Thoracic aorta (tissue), 2 donors: Measurements from ENCODE around the gene DGKG. TPM values are rescaled to one million over a fixed set of nuclear protein-coding genes. Genes with fewer than 3 reads are reported as not detected.

Experiments used
- ATAC-seq: fragments of 150-250 bp; one replicate; pipeline ENCODE4 v1.8.0; 2017; ENCODE audit warnings: low read depth; ENCODE audit not compliant: insufficient number of reproducible peaks, low FRiP score
- DNase-seq: peaks from one replicate; pipeline ENCODE4 v3.0.0-alpha.2; 2020; ENCODE audit warnings: low spot score
- H3K27ac ChIP-seq, 2 donors: fragments of 200-600 bp; sonication (generic); 1 replicate in 1 of 2; 2 replicates in 1 of 2; pipeline ENCODE4 v1.5.1; 2016; ENCODE audit warnings: mild to moderate bottlenecking in 2 of 2, moderate library complexity in 2 of 2
- H3K27me3 ChIP-seq: fragments of 200-600 bp; sonication (generic); replicated peaks from 2 replicates; pipeline ENCODE4 v1.6.0; 2016; ENCODE audit warnings: mild to moderate bottlenecking; ENCODE audit not compliant: insufficient read depth
- H3K36me3 ChIP-seq: fragments of 200-600 bp; sonication (generic); one replicate; pipeline ENCODE4 v1.5.1; 2016
- H3K4me1 ChIP-seq, 2 donors: fragments of 200-600 bp; sonication (generic); 1 replicate in 1 of 2; 2 replicates in 1 of 2; pipeline versions ENCODE4 v1.5.1 to v1.6.0; 2016; ENCODE audit warnings: low read depth in 2 of 2, mild to moderate bottlenecking in 1 of 2; ENCODE audit not compliant: control insufficient read depth in 1 of 2
- H3K4me3 ChIP-seq: fragments of 200-600 bp; sonication (generic); 2 replicates; pipeline ENCODE4 v1.5.1; 2016; ENCODE audit warnings: mild to moderate bottlenecking
- H3K9me3 ChIP-seq: fragments of 200-600 bp; sonication (generic); 2 replicates; pipeline ENCODE4 v1.5.1; 2016
- CTCF ChIP-seq: fragments of 200-600 bp; sonication (generic); IDR thresholded peaks from one replicate; pipeline ENCODE4 v1.5.1; 2019; ENCODE audit warnings: antibody characterized with exemption
- total RNA-seq, 2 donors: library from RNA; depleted of rRNA; stranded (reverse); fragments of >200 nt; gene quantifications; one replicate each; pipeline versions ENCODE4 v1.1.0 to v1.2.3, GENCODE V29; 2016

DGKG gene
- total RNA-seq, 2 donors from 2014 or later, result 12.5 to 16.7 TPM

GRCh38 chr3:186208296-186208989 lies 153.6 kb downstream of the DGKG start:
- H3K27me3 ChIP-seq, result no peaks in the 10 kb centered on the region
- H3K27ac ChIP-seq, result no peak overlapping the region
- DNase-seq (no peak), ATAC-seq (no peak)
- H3K4me3 ChIP-seq, result no peak overlapping the region
- peaks cover 6 to 18% of the 10 kb centered on the region in 2 donors for H3K4me1 ChIP-seq
- H3K36me3 ChIP-seq, result no peaks in the 10 kb centered on the region
- H3K9me3 ChIP-seq, result no peaks in the 10 kb centered on the region
- TF ChIP-seq CTCF, result no peak

GRCh38 chr3:186207515-186207914 lies 154.5 kb downstream of the DGKG start:
- ATAC-seq (no peak), DNase-seq (no peak)
- Histone ChIP-seq H3K4me1 (peaks cover 6 to 18% of the 10 kb centered on the region in 2 donors), H3K27ac (no peak overlapping the region), H3K4me3 (no peak overlapping the region), H3K9me3 (no peaks in the 10 kb centered on the region), H3K36me3 (no peaks in the 10 kb centered on the region), H3K27me3 (no peaks in the 10 kb centered on the region)
- TF ChIP-seq CTCF, result no peak

- no peak for TF ChIP-seq CTCF
- no peaks in the 10 kb centered on the region for H3K36me3 ChIP-seq
Measured at GRCh38 chr3:186200726-186201125, 161.3 kb downstream of the DGKG start.

DNA sequence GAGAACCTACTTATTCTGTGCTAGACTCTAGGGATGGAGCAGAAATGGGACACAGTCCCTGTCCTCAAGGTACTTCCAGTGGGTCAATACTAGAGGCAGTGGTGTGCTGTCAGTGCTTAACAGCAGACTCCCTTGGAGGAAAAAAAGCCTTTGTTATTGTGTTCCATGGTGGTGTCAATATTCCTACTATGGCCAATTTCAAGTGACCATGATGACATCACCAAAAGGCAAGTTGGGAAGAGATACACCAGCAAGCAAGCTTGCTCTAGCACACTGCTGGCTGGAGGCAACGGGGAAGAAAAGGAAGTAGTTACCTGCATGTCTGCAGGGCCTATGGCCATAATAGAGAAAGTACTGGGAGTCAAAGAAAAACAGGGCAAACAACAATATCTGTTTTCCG lies 163.6 kb downstream of the DGKG start:
- DNase-seq, result no peak
- H3K27me3 ChIP-seq, result no peaks in the 10 kb centered on the region
- no peak overlapping the region for H3K4me3 ChIP-seq
- H3K36me3 ChIP-seq, result no peaks in the 10 kb centered on the region
- no peak for TF ChIP-seq CTCF
- H3K9me3 ChIP-seq, result no peaks in the 10 kb centered on the region
- no peak overlapping the region for H3K27ac ChIP-seq
- no peak for ATAC-seq
- peaks cover 0 to 8% of the 10 kb centered on the region in 2 donors for H3K4me1 ChIP-seq

More at GRCh38 chr3:186200726-186201125, 161.3 kb downstream of the DGKG start:
- no peak for DNase-seq
- Histone ChIP-seq H3K4me1 (no peaks in the 10 kb centered on the region), H3K4me3 (no peak overlapping the region), H3K9me3 (no peaks in the 10 kb centered on the region), H3K27me3 (no peaks in the 10 kb centered on the region), H3K27ac (no peak overlapping the region)
- ATAC-seq, result no peak

GRCh38 chr3:186194451-186194811 lies 167.6 kb downstream of the DGKG start:
- DNase-seq (no peak), ATAC-seq (no peak)
- Histone ChIP-seq H3K36me3 (no peaks in the 10 kb centered on the region), H3K4me3 (peak overlapping the region; percentile 57), H3K4me1 (peaks cover 0 to 8% of the 10 kb centered on the region in 2 donors), H3K27ac (no peak overlapping the region), H3K27me3 (no peaks in the 10 kb centered on the region), H3K9me3 (no peaks in the 10 kb centered on the region)
- TF ChIP-seq CTCF, result no peak
